ENCODE results near the gene ANKRD63.

The ANKRD63 gene

GRCh38 chr15:40328751-40329150, 45.9 kb upstream of the ANKRD63 start:
- ATAC-seq = no peak
- TF ChIP-seq RARB (CRISPR knock-in tag; IDR thresholded peaks at IDR 0.05) (no peak), SNAI2 (CRISPR knock-in tag; IDR thresholded peaks at IDR 0.05) (no peak), ARNTL (CRISPR knock-in tag; IDR thresholded peaks at IDR 0.05; ENCODE audit: borderline replicate concordance, low read depth) (no peak), ZNF565 (CRISPR knock-in tag; conservative IDR thresholded peaks at IDR 0.05; ENCODE audit: low read depth) (no peak), ZFP30 (CRISPR knock-in tag; IDR thresholded peaks at IDR 0.05) (no peak), ESRRG (CRISPR knock-in tag; IDR thresholded peaks at IDR 0.05) (no peak), ZNF8 (CRISPR knock-in tag; IDR thresholded peaks at IDR 0.05) (no peak), TSHZ2 (CRISPR knock-in tag; IDR thresholded peaks at IDR 0.05) (no peak), CSDC2 (CRISPR knock-in tag; IDR thresholded peaks at IDR 0.05) (no peak), ISL1 (CRISPR knock-in tag; IDR thresholded peaks at IDR 0.05) (no peak), CREB5 (CRISPR knock-in tag; IDR thresholded peaks at IDR 0.05; ENCODE audit: low read depth) (no peak), POU6F1 (CRISPR knock-in tag; IDR thresholded peaks at IDR 0.05; ENCODE audit: borderline replicate concordance, low read depth) (no peak), PPARA (CRISPR knock-in tag; IDR thresholded peaks at IDR 0.05; ENCODE audit: borderline replicate concordance) (no peak), ZNF70 (CRISPR knock-in tag; IDR thresholded peaks at IDR 0.05) (no peak), CSRNP3 (CRISPR knock-in tag; IDR thresholded peaks at IDR 0.05) (no peak), PATZ1 (CRISPR knock-in tag; IDR thresholded peaks at IDR 0.05; ENCODE audit: borderline replicate concordance) (no peak), OSR1 (CRISPR knock-in tag; IDR thresholded peaks at IDR 0.05) (no peak), ZC3H10 (CRISPR knock-in tag; IDR thresholded peaks at IDR 0.05) (no peak), TOX (CRISPR knock-in tag; IDR thresholded peaks at IDR 0.05; ENCODE audit: borderline replicate concordance) (no peak), BACH2 (CRISPR knock-in tag; IDR thresholded peaks at IDR 0.05; ENCODE audit: borderline replicate concordance) (no peak)

- no peak; the same call in 2 of the 3 replicates for ATAC-seq
- TF ChIP-seq TOX (CRISPR knock-in tag; IDR thresholded peaks at IDR 0.05; ENCODE audit: borderline replicate concordance) (no peak), ARNTL (CRISPR knock-in tag; IDR thresholded peaks at IDR 0.05; ENCODE audit: borderline replicate concordance, low read depth) (no peak), ESRRG (CRISPR knock-in tag; IDR thresholded peaks at IDR 0.05) (no peak), ZNF565 (CRISPR knock-in tag; conservative IDR thresholded peaks at IDR 0.05; ENCODE audit: low read depth) (no peak), ZC3H10 (CRISPR knock-in tag; IDR thresholded peaks at IDR 0.05) (no peak)
These were observed 45.3 kb upstream of the ANKRD63 start for GRCh38 chr15:40328176-40328575.

GRCh38 chr15:40327457-40327856, 44.6 kb upstream of the ANKRD63 start:
- ATAC-seq = no peak
- TF ChIP-seq ARNTL (CRISPR knock-in tag; IDR thresholded peaks at IDR 0.05; ENCODE audit: borderline replicate concordance, low read depth) (no peak), ISL1 (CRISPR knock-in tag; IDR thresholded peaks at IDR 0.05) (no peak), ZFP3 (CRISPR knock-in tag; IDR thresholded peaks at IDR 0.05) (no peak), ZNF70 (CRISPR knock-in tag; IDR thresholded peaks at IDR 0.05) (no peak), GLIS3 (CRISPR knock-in tag; IDR thresholded peaks at IDR 0.05) (no peak), OSR1 (CRISPR knock-in tag; IDR thresholded peaks at IDR 0.05) (no peak)

Data from SK-N-SH treated with all-trans-retinoic acid at 6 μM for 48 hours (cell line).